H9 (cell line): ENCODE measurements around the gene ITPKB. TPM values are rescaled to one million over a fixed set of nuclear protein-coding genes. Genes with fewer than 3 reads are reported as not detected.

Experiments used
- DNase-seq: peaks from one replicate; pipeline ENCODE4 v3.0.0-alpha.2; 2017
- H2AFZ ChIP-seq: one replicate; pipeline ENCODE4 v1.6.1; 2013; ENCODE audit warnings: mild to moderate bottlenecking, low read length, control low read depth, moderate library complexity
- H2AK5ac ChIP-seq: 2 replicates; pipeline ENCODE4 v1.6.1; 2013; ENCODE audit warnings: low read length, control low read depth, mixed read lengths; ENCODE audit not compliant: insufficient read length
- H2BK120ac ChIP-seq: one replicate; pipeline ENCODE4 v1.6.1; 2013; ENCODE audit warnings: low read depth, mild to moderate bottlenecking, low read length, control low read depth, inconsistent platforms; ENCODE audit not compliant: poor library complexity, severe bottlenecking
- H2BK12ac ChIP-seq: 2 replicates; pipeline ENCODE4 v1.6.1; 2013; ENCODE audit warnings: low read length, control low read depth, mixed read lengths, low read depth; ENCODE audit not compliant: insufficient read length
- H2BK15ac ChIP-seq: 2 replicates; pipeline ENCODE4 v1.6.1; 2013; ENCODE audit warnings: low read depth, low read length, control low read depth
- H2BK20ac ChIP-seq: one replicate; pipeline ENCODE4 v1.6.1; 2013; ENCODE audit warnings: low read depth, mild to moderate bottlenecking, low read length, control low read depth, inconsistent platforms; ENCODE audit not compliant: poor library complexity, severe bottlenecking
- H2BK5ac ChIP-seq: 2 replicates; pipeline ENCODE4 v1.6.1; 2013; ENCODE audit warnings: low read length, control low read depth, mixed read lengths; ENCODE audit not compliant: insufficient read length
- H3K14ac ChIP-seq: 2 replicates; pipeline ENCODE4 v1.6.1; 2013; ENCODE audit warnings: low read length, control low read depth; ENCODE audit not compliant: insufficient read depth
- H3K18ac ChIP-seq: 2 replicates; pipeline ENCODE4 v1.6.1; 2013; ENCODE audit warnings: low read depth, mild to moderate bottlenecking, mixed read lengths, low read length, control low read depth; ENCODE audit not compliant: insufficient read length
- H3K23ac ChIP-seq: 2 replicates; pipeline ENCODE4 v1.6.1; 2013; ENCODE audit warnings: low read length, control low read depth, mixed read lengths, low read depth; ENCODE audit not compliant: insufficient read length
- H3K23me2 ChIP-seq: 2 replicates; pipeline ENCODE4 v1.6.1; 2013; ENCODE audit warnings: low read depth, mild to moderate bottlenecking, mixed read lengths, low read length, control low read depth; ENCODE audit not compliant: insufficient read length, poor library complexity, severe bottlenecking
- H3K27ac ChIP-seq: 2 replicates; pipeline ENCODE4 v1.5.1; 2013; ENCODE audit warnings: low read length, control low read depth, mixed read lengths, low read depth; ENCODE audit not compliant: insufficient read length
- H3K27me3 ChIP-seq: 2 replicates; pipeline ENCODE4 v1.6.1; 2013; ENCODE audit warnings: low read length, control low read depth, inconsistent platforms; ENCODE audit not compliant: insufficient read depth
- H3K4ac ChIP-seq: 2 replicates; pipeline ENCODE4 v1.6.1; 2013; ENCODE audit warnings: low read depth, mild to moderate bottlenecking, control low read depth, inconsistent platforms, low read length, moderate library complexity
- H3K4me1 ChIP-seq: 2 replicates; pipeline ENCODE4 v1.6.1; 2013; ENCODE audit warnings: low read length, control low read depth, inconsistent platforms; ENCODE audit not compliant: insufficient read depth
- H3K4me2 ChIP-seq: 2 replicates; pipeline ENCODE4 v1.6.1; 2013; ENCODE audit warnings: low read length, control low read depth, mixed read lengths; ENCODE audit not compliant: insufficient read length, insufficient read depth
- H3K56ac ChIP-seq: 2 replicates; pipeline ENCODE4 v1.6.1; 2013; ENCODE audit warnings: low read depth, mild to moderate bottlenecking, mixed read lengths, low read length, control low read depth; ENCODE audit not compliant: insufficient read length
- H3K79me1 ChIP-seq: 2 replicates; pipeline ENCODE4 v1.6.1; 2013; ENCODE audit warnings: low read depth, mild to moderate bottlenecking, moderate library complexity, low read length, control low read depth, inconsistent platforms; ENCODE audit not compliant: insufficient read depth, poor library complexity, severe bottlenecking
- H3K79me2 ChIP-seq: 2 replicates; pipeline ENCODE4 v1.6.1; 2013; ENCODE audit warnings: low read length, control low read depth, inconsistent platforms; ENCODE audit not compliant: insufficient read depth
- H3K9ac ChIP-seq: 2 replicates; pipeline ENCODE4 v1.6.1; 2013; ENCODE audit warnings: low read length, control low read depth, mixed read lengths; ENCODE audit not compliant: insufficient read length; ENCODE audit errors: extremely low read depth
- H3K9me3 ChIP-seq: one replicate; pipeline ENCODE4 v1.6.1; 2013; ENCODE audit warnings: low read depth, low read length, inconsistent platforms; ENCODE audit not compliant: control insufficient read depth
- H3T11ph ChIP-seq: one replicate; pipeline ENCODE4 v1.6.1; 2013; ENCODE audit warnings: mild to moderate bottlenecking, low read length, control low read depth, inconsistent platforms
- H4K20me1 ChIP-seq: one replicate; pipeline ENCODE4 v1.6.1; 2013; ENCODE audit not compliant: control insufficient read depth, insufficient read length, insufficient read depth
- H4K5ac ChIP-seq: 2 replicates; pipeline ENCODE4 v1.6.1; 2013; ENCODE audit warnings: low read depth, mild to moderate bottlenecking, mixed read lengths, low read length, control low read depth; ENCODE audit not compliant: insufficient read length
- H4K8ac ChIP-seq: replicated peaks from 2 replicates; pipeline ENCODE4 v1.6.1; 2013; ENCODE audit warnings: low read length, control low read depth, mixed read lengths, low read depth; ENCODE audit not compliant: insufficient read length
- H4K91ac ChIP-seq: 2 replicates; pipeline ENCODE4 v1.6.1; 2013; ENCODE audit warnings: low read depth, mild to moderate bottlenecking, moderate library complexity, mixed read lengths, low read length, control low read depth; ENCODE audit not compliant: insufficient read length
- H3K27ac Mint-ChIP-seq, 3 experiments: 2 replicates in 2 of 3; 3 replicates in 1 of 3; pipeline ENCODE4 v1.8.0; 2020 to 2021; ENCODE audit warnings: mixed read lengths in 3 of 3, mild to moderate bottlenecking in 1 of 3, moderate library complexity in 1 of 3
- H3K27me3 Mint-ChIP-seq: 2 replicates; pipeline ENCODE4 v1.8.0; 2021; ENCODE audit warnings: low read depth, mild to moderate bottlenecking, moderate library complexity, mixed read lengths
- H3K36me3 Mint-ChIP-seq, 3 experiments: 2 replicates in 2 of 3; 3 replicates in 1 of 3; pipeline ENCODE4 v1.8.0; 2020 to 2021; ENCODE audit warnings: low read depth in 3 of 3, mixed read lengths in 3 of 3; ENCODE audit not compliant: insufficient read depth in 1 of 3
- H3K4me1 Mint-ChIP-seq, 2 experiments: 2 replicates each; pipeline ENCODE4 v1.8.0; 2020; ENCODE audit warnings: mixed read lengths in 2 of 2
- H3K4me3 Mint-ChIP-seq, 2 experiments: 2 replicates in 1 of 2; 3 replicates in 1 of 2; pipeline ENCODE4 v1.8.0; 2020 to 2021; ENCODE audit warnings: mild to moderate bottlenecking in 2 of 2, mixed read lengths in 2 of 2, moderate library complexity in 1 of 2
- H3K9me3 Mint-ChIP-seq, 2 experiments: 2 replicates in 1 of 2; 3 replicates in 1 of 2; pipeline ENCODE4 v1.8.0; 2020; ENCODE audit warnings: mild to moderate bottlenecking in 2 of 2, mixed read lengths in 2 of 2, moderate library complexity in 1 of 2
- CTCF ChIP-seq: fragments of 200-600 bp; sonication (generic); conservative IDR thresholded peaks from 3 replicates; pipeline ENCODE4 v1.8.0; 2021; ENCODE audit warnings: antibody characterized with exemption, mild to moderate bottlenecking
- WGBS: extraction: QIAGEN DNeasy Blood & Tissue Kit; methylation state at CpG from one replicate; pipeline ENCODE4 v1.1.7; 2013; ENCODE audit warnings: missing lambda C conversion rate, low lambda C conversion rate, mixed read lengths; ENCODE audit not compliant: insufficient read length; ENCODE audit errors: extremely low coverage; 5-methylcytosine and 5-hydroxymethylcytosine counted together
- total RNA-seq: library from RNA; stranded (reverse); gene quantifications from 2 replicates; pipeline ENCODE4 v1.2.1, GENCODE V29; 2021

ITPKB gene
- total RNA-seq, 1 experiment from 2014 or later = 3.8 TPM

- H4K8ac ChIP-seq = no peak overlapping the region
- H3T11ph ChIP-seq = no peak overlapping the region
- no peak overlapping the region for H3K27ac ChIP-seq
- no peaks in the 10 kb centered on the region for H3K79me1 ChIP-seq
- H2AK5ac ChIP-seq = no peak overlapping the region
- H3K14ac ChIP-seq = no peak overlapping the region
- no peak overlapping the region; a peak in 1 of 7 replicates for H3K27ac Mint-ChIP-seq
- DNase-seq = no peak
- no peaks in the 10 kb centered on the region for H3K36me3 Mint-ChIP-seq
- no peaks in the 10 kb centered on the region for H3K79me2 ChIP-seq
- H3K27me3 Mint-ChIP-seq = peaks cover 14% of the 10 kb centered on the region
- H3K27me3 ChIP-seq = no peaks in the 10 kb centered on the region
- H2BK120ac ChIP-seq = no peak overlapping the region
- TF ChIP-seq CTCF = no peak
- no peaks in the 10 kb centered on the region for H4K20me1 ChIP-seq
- no peak overlapping the region for H3K18ac ChIP-seq
- no peak overlapping the region for H4K91ac ChIP-seq
- H3K4me3 Mint-ChIP-seq = no peak overlapping the region
- H2BK20ac ChIP-seq = no peak overlapping the region
- no peaks in the 10 kb centered on the region; a peak in 1 of 5 replicates for H3K9me3 Mint-ChIP-seq
- H3K23ac ChIP-seq = no peak overlapping the region
- H2BK12ac ChIP-seq = no peak overlapping the region
- H2BK15ac ChIP-seq = no peak overlapping the region
- H2BK5ac ChIP-seq = no peak overlapping the region
- H3K4me1 ChIP-seq = no peaks in the 10 kb centered on the region; the same call in 1 of the 2 replicates
- H3K9me3 ChIP-seq = no peaks in the 10 kb centered on the region
- no peak overlapping the region for H3K56ac ChIP-seq
- no peak overlapping the region for H3K4ac ChIP-seq
- peaks cover 37 to 43% of the 10 kb centered on the region in 2 experiments for H3K4me1 Mint-ChIP-seq
- whole genome bisulfite sequencing = no CpG with 5 or more reads among the region's 4 CpGs
- no peaks in the 10 kb centered on the region for H3K23me2 ChIP-seq
- no peak overlapping the region for H3K9ac ChIP-seq
- no peak overlapping the region for H2AFZ ChIP-seq
- H3K4me2 ChIP-seq = no peak overlapping the region
- no peak overlapping the region for H4K5ac ChIP-seq
Observed at GRCh38 chr1:226688808-226689207, 50.3 kb downstream of the ITPKB start.
